ENCODE results near the gene GNA12. TPM values are rescaled to one million over a fixed set of nuclear protein-coding genes. Genes with fewer than 3 reads are reported as not detected.

GNA12 gene
- total RNA-seq, 1 donor from 2014 or later, result 34.7 TPM

DNA sequence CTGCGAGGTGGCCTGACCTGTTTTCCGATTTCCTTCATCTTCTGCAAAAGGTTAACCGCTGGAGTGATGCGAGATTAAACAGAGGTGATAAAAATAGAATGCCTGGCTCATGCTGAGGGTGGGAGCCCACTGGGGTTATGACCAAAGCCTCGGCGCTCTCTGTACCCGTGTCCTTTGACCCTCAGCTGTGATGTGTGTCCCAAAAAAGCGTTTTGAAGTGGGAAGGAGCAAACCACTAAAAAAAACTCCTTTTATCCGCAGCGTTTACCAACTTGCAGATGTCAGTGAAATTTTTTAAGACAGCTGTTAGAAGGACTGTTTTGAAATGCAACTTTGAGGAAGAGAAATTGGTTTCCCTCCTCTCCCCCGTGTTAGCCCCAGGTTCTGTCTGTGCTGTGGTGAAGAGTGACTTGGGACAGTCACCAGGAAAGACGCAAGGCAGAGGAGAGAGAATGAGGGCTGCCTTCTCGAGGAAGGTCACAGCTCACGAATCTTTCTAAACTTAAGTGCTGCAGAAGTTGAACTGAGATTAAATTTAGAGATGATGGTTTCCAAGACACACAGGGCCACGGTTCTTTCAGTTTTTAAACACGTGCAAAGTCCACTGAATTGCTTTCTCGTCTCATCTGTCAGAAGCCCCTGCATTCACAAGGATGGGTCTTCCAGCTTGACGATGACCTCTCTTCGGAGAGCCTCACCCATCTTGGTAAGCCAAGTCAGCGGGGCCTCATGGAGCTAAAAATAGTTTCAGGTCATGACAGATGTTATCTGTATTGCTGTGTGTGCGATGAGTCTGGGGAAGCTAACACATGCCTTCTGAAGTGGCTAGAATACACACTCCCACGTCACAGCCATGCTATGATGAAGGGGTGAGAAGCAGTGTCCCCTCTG lies 128.5 kb downstream of the GNA12 start:
- Histone ChIP-seq H3K9me3 (ENCODE audit: low read depth) (no peaks in the 10 kb centered on the region), H3F3A (ENCODE audit: low read depth) (no peaks in the 10 kb centered on the region), H3K27ac (no peak overlapping the region), H3K9ac (no peak overlapping the region), H4K20me1 (ENCODE audit: low read depth) (no peaks in the 10 kb centered on the region), H3K4me2 (no peak overlapping the region), H3K27me3 (no peaks in the 10 kb centered on the region), H3K4me1 (no peaks in the 10 kb centered on the region), H3K4me3 (no peak overlapping the region), H3K36me3 (no peaks in the 10 kb centered on the region), H3K79me2 (ENCODE audit: low read depth) (no peaks in the 10 kb centered on the region), H2AFZ (replicated peaks) (no peak overlapping the region)
- DNase-seq (ENCODE audit: low spot score), result no peak
- TF ChIP-seq, protein P1, sequence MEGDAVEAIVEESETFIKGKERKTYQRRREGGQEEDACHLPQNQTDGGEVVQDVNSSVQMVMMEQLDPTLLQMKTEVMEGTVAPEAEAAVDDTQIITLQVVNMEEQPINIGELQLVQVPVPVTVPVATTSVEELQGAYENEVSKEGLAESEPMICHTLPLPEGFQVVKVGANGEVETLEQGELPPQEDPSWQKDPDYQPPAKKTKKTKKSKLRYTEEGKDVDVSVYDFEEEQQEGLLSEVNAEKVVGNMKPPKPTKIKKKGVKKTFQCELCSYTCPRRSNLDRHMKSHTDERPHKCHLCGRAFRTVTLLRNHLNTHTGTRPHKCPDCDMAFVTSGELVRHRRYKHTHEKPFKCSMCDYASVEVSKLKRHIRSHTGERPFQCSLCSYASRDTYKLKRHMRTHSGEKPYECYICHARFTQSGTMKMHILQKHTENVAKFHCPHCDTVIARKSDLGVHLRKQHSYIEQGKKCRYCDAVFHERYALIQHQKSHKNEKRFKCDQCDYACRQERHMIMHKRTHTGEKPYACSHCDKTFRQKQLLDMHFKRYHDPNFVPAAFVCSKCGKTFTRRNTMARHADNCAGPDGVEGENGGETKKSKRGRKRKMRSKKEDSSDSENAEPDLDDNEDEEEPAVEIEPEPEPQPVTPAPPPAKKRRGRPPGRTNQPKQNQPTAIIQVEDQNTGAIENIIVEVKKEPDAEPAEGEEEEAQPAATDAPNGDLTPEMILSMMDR (IDR thresholded peaks at IDR 0.05), result no peak
- no peak for TF ChIP-seq EZH2phosphoT487 (IDR thresholded peaks at IDR 0.05)
- TF ChIP-seq EZH2 (IDR thresholded peaks at IDR 0.05), result no peak
- H3K4me1 Mint-ChIP-seq, result peaks cover 32% of the 10 kb centered on the region
- H3K36me3 Mint-ChIP-seq, result peaks cover 22% of the 10 kb centered on the region
- peaks cover 2% of the 10 kb centered on the region for H3K27me3 Mint-ChIP-seq (ENCODE audit: insufficient read depth, low read depth)
- peak overlapping the region; percentile 57 for H3K27ac Mint-ChIP-seq
- no peak overlapping the region for H3K4me3 Mint-ChIP-seq
- H3K9me3 Mint-ChIP-seq, result no peaks in the 10 kb centered on the region

DNA sequence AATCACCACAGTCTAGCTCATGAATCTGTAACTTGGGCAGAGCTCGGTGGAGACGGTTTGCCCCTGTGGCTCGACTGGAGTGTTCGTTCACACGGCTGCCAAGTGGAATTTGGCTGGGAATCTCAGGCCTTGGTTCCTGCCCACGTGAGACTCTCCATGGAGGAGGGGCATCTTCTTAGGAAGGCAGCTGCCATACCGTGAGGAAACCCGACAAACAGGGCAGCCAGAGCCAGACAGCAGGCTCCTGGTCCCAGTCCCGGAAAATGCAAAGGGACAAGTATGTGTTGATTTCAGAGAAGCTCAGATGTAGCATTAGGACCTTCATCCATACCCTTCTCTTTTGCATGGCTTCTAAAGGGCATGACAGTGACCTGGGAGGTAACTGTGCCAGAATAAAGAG lies 129.5 kb downstream of the GNA12 start:
- no peak overlapping the region for H3K4me2 ChIP-seq
- Mint-ChIP-seq H3K4me1 (peaks cover 37% of the 10 kb centered on the region), H3K4me3 (no peak overlapping the region), H3K9me3 (no peaks in the 10 kb centered on the region), H3K36me3 (peaks cover 19% of the 10 kb centered on the region), H3K27ac (no peak overlapping the region), H3K27me3 (ENCODE audit: insufficient read depth, low read depth) (peaks cover 2% of the 10 kb centered on the region)
- no peak overlapping the region for H2AFZ ChIP-seq (replicated peaks)
- no peak overlapping the region for H3K27ac ChIP-seq
- H3K4me3 ChIP-seq, result no peak overlapping the region
- H3K36me3 ChIP-seq, result no peaks in the 10 kb centered on the region
- no peak for DNase-seq (ENCODE audit: low spot score)
- H4K20me1 ChIP-seq (ENCODE audit: low read depth), result no peaks in the 10 kb centered on the region
- H3K4me1 ChIP-seq, result peaks cover under 1% of the 10 kb centered on the region
- H3K27me3 ChIP-seq, result no peaks in the 10 kb centered on the region
- no peaks in the 10 kb centered on the region for H3F3A ChIP-seq (ENCODE audit: low read depth)
- H3K79me2 ChIP-seq (ENCODE audit: low read depth), result no peaks in the 10 kb centered on the region
- TF ChIP-seq, protein P1 (IDR thresholded peaks at IDR 0.05), result no peak
- TF ChIP-seq EZH2 (IDR thresholded peaks at IDR 0.05), result no peak
- no peak for TF ChIP-seq EZH2phosphoT487 (IDR thresholded peaks at IDR 0.05)
- no peak overlapping the region for H3K9ac ChIP-seq
- H3K9me3 ChIP-seq (ENCODE audit: low read depth), result no peaks in the 10 kb centered on the region

DNA sequence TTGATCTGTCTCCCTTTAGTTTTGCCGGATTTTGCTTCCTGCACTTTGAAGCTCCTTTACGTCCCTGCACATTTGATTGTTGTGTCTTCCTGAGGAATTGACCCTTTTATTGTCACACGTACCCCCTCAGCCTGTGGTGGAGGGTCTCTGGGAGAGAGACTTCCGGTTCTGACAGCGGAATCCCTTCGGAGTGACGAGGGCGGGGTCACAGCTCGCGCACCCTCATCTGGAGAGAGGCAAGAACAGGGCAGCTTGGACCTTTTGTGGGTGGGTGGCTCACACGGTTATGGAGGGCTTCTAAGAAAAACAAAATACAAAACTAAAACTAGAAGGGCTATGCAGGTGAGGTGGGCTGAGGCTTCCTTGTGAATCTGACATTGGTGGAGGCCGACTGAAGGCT lies 130.1 kb downstream of the GNA12 start:
- H3K4me3 Mint-ChIP-seq, result no peak overlapping the region
- Histone ChIP-seq H3K4me1 (peaks cover 2% of the 10 kb centered on the region), H2AFZ (replicated peaks) (no peak overlapping the region)

More for the DNA sequence above, 130.1 kb downstream of the GNA12 start:
- H3K27ac Mint-ChIP-seq, result peak overlapping the region; percentile 0
- Histone ChIP-seq H3K27ac (no peak overlapping the region), H3K4me2 (no peak overlapping the region), H3K9me3 (ENCODE audit: low read depth) (no peaks in the 10 kb centered on the region), H3F3A (ENCODE audit: low read depth) (no peaks in the 10 kb centered on the region), H3K27me3 (no peaks in the 10 kb centered on the region), H3K9ac (no peak overlapping the region), H3K4me3 (no peak overlapping the region), H3K79me2 (ENCODE audit: low read depth) (no peaks in the 10 kb centered on the region), H4K20me1 (ENCODE audit: low read depth) (peaks cover 4% of the 10 kb centered on the region), H3K36me3 (no peaks in the 10 kb centered on the region)
- peaks cover 37% of the 10 kb centered on the region for H3K4me1 Mint-ChIP-seq
- peaks cover 2% of the 10 kb centered on the region for H3K27me3 Mint-ChIP-seq (ENCODE audit: insufficient read depth, low read depth)
- no peak for DNase-seq (ENCODE audit: low spot score)
- TF ChIP-seq EZH2phosphoT487 (IDR thresholded peaks at IDR 0.05) (no peak), EZH2 (IDR thresholded peaks at IDR 0.05) (no peak)
- TF ChIP-seq, protein P1 (IDR thresholded peaks at IDR 0.05), result no peak
- H3K9me3 Mint-ChIP-seq, result no peaks in the 10 kb centered on the region
- H3K36me3 Mint-ChIP-seq, result peaks cover 19% of the 10 kb centered on the region

Data from neural progenitor cell (in vitro differentiated cells).